ENCODE data around the gene SDCCAG8.
A peak's percentile ranks its signal among the peaks of the same experiment; 100 is the strongest.
"Not testable (repeated sequence)": the region's sequence is repeated elsewhere in the genome, so short reads cannot be mapped to it uniquely, and the experiment has no call there.

SDCCAG8 gene

GRCh38 chr1:243332440-243332839 lies 76.6 kb downstream of the SDCCAG8 start:
- no peak for TF ChIP-seq CTCF (IDR thresholded peaks at IDR 0.05; ENCODE audit: low read depth, low read length)
- no peak overlapping the region for H3K4me3 ChIP-seq (ENCODE audit: low read depth, low read length)

DNA sequence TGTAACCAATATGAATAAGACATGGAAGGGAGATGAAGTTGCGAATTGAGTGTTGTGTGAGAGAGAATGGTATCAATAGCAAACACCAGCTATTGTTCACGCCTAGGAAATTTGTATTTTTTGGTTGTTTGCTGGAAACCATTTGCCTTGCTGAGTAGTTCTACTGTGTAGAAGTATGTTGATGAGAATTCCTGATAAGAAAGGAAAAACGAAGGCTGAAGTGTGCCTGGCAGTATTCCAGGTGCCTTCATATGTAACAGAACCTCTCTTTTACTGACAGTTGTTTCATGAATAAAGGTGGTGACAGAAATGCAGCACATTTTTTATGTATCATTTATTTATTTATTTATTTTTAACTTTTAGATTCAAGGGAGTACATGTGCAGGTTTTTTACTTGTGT lies 79.5 kb downstream of the SDCCAG8 start:
- no peak overlapping the region for H3K4me3 ChIP-seq (ENCODE audit: low read depth, low read length)
- no peak for TF ChIP-seq CTCF (IDR thresholded peaks at IDR 0.05; ENCODE audit: low read depth, low read length)

GRCh38 chr1:243336163-243336562 lies 80.3 kb downstream of the SDCCAG8 start:
- no peak for TF ChIP-seq CTCF (IDR thresholded peaks at IDR 0.05; ENCODE audit: low read depth, low read length)
- no peak overlapping the region for H3K4me3 ChIP-seq (ENCODE audit: low read depth, low read length)

GRCh38 chr1:243338848-243339247 lies 83.0 kb downstream of the SDCCAG8 start:
- not testable (repeated sequence) for H3K4me3 ChIP-seq (ENCODE audit: low read depth, low read length)

DNA sequence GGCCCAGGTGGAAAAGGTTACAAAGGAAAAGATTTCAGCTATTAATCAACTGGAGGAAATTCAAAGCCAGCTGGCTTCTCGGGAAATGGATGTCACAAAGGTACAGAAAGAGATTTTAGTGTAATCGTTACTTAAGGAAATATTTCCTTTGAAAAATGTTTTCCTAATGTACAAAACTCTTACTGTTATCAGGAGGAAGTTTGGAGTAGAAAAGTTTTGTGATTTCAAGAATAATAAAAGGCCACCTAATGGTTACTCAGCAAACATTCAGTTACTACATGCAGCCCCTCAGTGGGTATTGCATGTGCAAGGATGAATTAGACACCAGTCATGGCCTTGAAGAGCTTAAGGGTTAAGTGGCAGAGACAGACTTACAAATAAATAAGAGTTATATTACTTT lies 85.2 kb downstream of the SDCCAG8 start:
- H3K4me3 ChIP-seq (ENCODE audit: low read depth, low read length) = no peak overlapping the region
- TF ChIP-seq CTCF (IDR thresholded peaks at IDR 0.05; ENCODE audit: low read depth, low read length) = no peak

GRCh38 chr1:243343970-243344937 lies 88.4 kb downstream of the SDCCAG8 start:
- H3K4me3 ChIP-seq (ENCODE audit: low read depth, low read length) = no peak overlapping the region
- peak; percentile 17; the same call in 1 of the 2 replicates for TF ChIP-seq CTCF (IDR thresholded peaks at IDR 0.05; ENCODE audit: low read depth, low read length)

- no peak for TF ChIP-seq CTCF (IDR thresholded peaks at IDR 0.05; ENCODE audit: low read depth, low read length)
- H3K4me3 ChIP-seq (ENCODE audit: low read depth, low read length) = no peak overlapping the region
These were observed 89.4 kb downstream of the SDCCAG8 start for GRCh38 chr1:243345205-243345604.
